ENCODE measurements around the gene TXNDC17. TPM values are rescaled to one million over a fixed set of nuclear protein-coding genes. Genes with fewer than 3 reads are reported as not detected.

Gene TXNDC17
- total RNA-seq, 1 donor from 2014 or later, result 164 TPM

DNA sequence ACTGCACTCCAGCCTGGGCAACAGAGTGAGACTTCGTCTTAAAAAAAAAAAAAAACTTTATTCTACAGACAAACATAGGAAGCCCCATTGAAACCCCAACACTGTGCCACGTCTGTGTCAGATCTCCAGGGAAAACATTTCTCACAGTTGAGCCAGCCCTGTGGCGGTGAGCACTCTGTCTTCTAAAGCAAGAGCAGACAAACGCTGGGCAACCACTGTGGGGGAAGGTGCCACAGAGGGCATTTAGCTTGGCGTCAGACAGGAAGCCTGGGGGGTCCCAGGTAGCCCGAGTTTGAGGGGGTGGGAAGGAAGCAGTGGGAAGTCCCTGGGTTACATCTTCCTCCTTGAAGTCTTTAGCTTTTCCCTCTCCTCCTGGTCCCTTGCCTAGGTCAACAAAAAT is 26.7 kb downstream of the TXNDC17 start:
- H3K4me1 ChIP-seq, result no peaks in the 10 kb centered on the region
- intact Hi-C loops (cut with DNase I), result loop anchor here (10.0 kb wide), 2 partner anchors 167 to 337 kb away; partner anchors contain the start of gene TEKT1
- no peaks in the 10 kb centered on the region for H3K36me3 ChIP-seq
- TF ChIP-seq, protein P1, sequence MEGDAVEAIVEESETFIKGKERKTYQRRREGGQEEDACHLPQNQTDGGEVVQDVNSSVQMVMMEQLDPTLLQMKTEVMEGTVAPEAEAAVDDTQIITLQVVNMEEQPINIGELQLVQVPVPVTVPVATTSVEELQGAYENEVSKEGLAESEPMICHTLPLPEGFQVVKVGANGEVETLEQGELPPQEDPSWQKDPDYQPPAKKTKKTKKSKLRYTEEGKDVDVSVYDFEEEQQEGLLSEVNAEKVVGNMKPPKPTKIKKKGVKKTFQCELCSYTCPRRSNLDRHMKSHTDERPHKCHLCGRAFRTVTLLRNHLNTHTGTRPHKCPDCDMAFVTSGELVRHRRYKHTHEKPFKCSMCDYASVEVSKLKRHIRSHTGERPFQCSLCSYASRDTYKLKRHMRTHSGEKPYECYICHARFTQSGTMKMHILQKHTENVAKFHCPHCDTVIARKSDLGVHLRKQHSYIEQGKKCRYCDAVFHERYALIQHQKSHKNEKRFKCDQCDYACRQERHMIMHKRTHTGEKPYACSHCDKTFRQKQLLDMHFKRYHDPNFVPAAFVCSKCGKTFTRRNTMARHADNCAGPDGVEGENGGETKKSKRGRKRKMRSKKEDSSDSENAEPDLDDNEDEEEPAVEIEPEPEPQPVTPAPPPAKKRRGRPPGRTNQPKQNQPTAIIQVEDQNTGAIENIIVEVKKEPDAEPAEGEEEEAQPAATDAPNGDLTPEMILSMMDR (IDR thresholded peaks at IDR 0.05), result no peak
- TF ChIP-seq POLR2AphosphoS5 (IDR thresholded peaks at IDR 0.05; ENCODE audit: insufficient read depth in 1 of 2, low read depth in 1 of 2) (no peak), POLR2A (IDR thresholded peaks at IDR 0.05) (no peak)
- DNase-seq (ENCODE audit: extremely low spot score in 2 of 2), result peak in 1 of 2 donors; percentile 49
- H3K27ac ChIP-seq, result no peak overlapping the region
- no peaks in the 10 kb centered on the region for H3K27me3 ChIP-seq
- no peaks in the 10 kb centered on the region for H3K9me3 ChIP-seq
- H3K4me3 ChIP-seq, result no peak overlapping the region

DNA sequence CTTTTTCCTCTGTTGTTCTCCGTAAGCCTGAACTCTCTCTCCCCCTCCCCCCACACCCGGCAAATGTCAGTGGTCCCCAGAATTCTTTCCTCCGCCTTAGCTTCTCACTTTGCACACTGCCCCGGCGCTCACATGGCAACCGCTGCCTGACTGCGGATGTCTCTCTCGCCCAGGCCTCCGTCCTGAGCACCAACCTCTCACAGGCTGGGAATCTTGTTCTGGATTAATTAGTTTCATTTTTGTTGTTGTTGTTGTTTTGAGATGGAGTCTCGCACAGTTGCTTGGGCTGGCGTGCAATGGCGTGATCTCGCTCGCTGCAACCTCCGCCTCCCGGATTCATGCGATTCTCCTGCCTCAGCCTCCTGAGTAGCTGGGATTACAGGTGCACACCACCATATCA is 27.4 kb downstream of the TXNDC17 start:
- DNase-seq (ENCODE audit: extremely low spot score in 2 of 2), result peak in 1 of 2 donors; percentile 12
- H3K27ac ChIP-seq, result no peak overlapping the region
- intact Hi-C loops (cut with DNase I), result loop anchor here (10.0 kb wide), 2 partner anchors 167 to 337 kb away; partner anchors contain the start of gene TEKT1
- H3K4me3 ChIP-seq, result no peak overlapping the region
- H3K36me3 ChIP-seq, result no peaks in the 10 kb centered on the region
- H3K27me3 ChIP-seq, result no peaks in the 10 kb centered on the region
- no peaks in the 10 kb centered on the region for H3K9me3 ChIP-seq
- TF ChIP-seq, protein P1 (IDR thresholded peaks at IDR 0.05), result no peak
- TF ChIP-seq POLR2AphosphoS5 (IDR thresholded peaks at IDR 0.05; ENCODE audit: insufficient read depth in 1 of 2, low read depth in 1 of 2), result no peak
- no peak for TF ChIP-seq POLR2A (IDR thresholded peaks at IDR 0.05)
- no peaks in the 10 kb centered on the region for H3K4me1 ChIP-seq

DNA sequence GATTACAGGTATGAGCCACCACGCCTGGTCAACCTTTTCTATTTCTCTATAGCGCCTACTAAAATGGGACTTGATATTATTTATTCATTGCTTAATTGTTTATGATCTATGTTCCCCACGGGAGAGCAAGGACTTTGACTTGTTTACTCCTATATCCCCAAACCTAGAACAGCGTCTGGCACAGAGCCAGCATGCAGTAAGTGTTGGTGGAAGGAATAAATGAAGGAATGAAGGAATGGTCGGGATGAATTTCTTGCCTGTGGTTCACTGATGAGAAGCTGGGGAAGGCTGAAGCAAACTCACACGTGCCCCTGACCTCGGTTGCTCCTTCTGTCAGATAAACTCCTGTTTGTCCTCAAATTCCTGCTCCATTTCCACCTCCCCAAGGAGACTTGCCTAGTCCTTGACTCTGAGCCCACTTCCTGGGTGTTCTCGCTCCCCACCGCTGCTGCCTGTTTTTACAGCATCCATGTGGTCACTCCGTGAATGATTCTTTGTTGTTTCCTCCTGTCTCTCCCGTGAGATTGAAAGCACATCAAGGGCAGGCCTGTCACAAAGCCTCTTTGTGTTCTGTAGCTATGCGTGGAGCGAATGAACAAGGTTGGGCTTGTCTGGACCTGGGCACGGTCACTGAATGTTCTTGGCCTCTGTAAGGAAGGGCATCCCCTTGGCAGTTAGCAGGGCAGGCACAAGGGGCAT is 28.0 kb downstream of the TXNDC17 start:
- TF ChIP-seq POLR2A (IDR thresholded peaks at IDR 0.05), result no peak
- Histone ChIP-seq H3K27ac (peak overlapping the region; percentile 2), H3K4me3 (no peak overlapping the region), H3K4me1 (no peaks in the 10 kb centered on the region), H3K36me3 (no peaks in the 10 kb centered on the region), H3K9me3 (no peaks in the 10 kb centered on the region), H3K27me3 (no peaks in the 10 kb centered on the region)
- intact Hi-C loops (cut with DNase I), result loop anchor here (10.0 kb wide), 2 partner anchors 166 to 336 kb away; partner anchors contain the start of gene TEKT1
- peak; percentile 52 to 77 for DNase-seq (ENCODE audit: extremely low spot score in 2 of 2)

DNA sequence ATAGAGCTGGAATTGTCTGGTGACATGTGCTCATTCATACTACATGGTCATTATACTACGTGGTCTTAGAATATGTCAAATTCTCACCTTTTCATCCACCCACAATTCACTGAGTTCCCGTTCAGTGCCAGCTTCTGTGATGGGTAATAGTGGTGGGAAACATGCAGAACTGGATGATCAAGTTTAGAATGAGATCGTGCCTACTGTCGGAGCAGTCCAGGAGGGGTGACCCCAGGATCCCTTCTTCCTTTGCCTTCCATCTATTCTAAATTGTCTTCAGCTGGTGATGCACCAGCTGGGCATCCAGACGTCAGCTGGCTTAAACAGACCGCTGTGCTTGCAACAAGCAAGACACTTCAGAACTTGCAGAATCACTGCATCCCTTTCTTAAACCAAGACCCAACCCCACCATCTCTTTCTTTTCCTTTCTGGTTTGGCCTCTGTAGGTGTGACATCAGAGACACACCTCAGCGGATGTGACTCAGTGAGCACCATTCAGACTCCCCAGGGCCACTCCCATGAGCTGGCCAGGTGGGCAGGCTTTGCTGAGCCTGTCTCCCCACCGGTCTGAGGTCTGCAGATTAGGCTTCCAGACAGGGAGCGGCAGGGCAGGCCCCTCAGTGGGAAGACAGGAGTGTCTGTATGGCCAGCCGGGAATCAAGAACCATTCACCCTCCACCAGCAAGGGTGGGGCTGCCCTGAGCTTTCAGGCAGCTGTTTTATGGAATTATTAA is 28.8 kb downstream of the TXNDC17 start:
- intact Hi-C loops (cut with DNase I), result loop anchor here (10.0 kb wide), 2 partner anchors 165 to 335 kb away; partner anchors contain the start of gene TEKT1
- H3K9me3 ChIP-seq, result no peaks in the 10 kb centered on the region
- H3K4me1 ChIP-seq, result no peaks in the 10 kb centered on the region
- DNase-seq (ENCODE audit: extremely low spot score in 2 of 2), result peak in 1 of 2 donors; percentile 89
- TF ChIP-seq POLR2AphosphoS5 (IDR thresholded peaks at IDR 0.05; ENCODE audit: insufficient read depth in 1 of 2, low read depth in 1 of 2), result peak in 1 of 2 donors; percentile 34
- TF ChIP-seq, protein P1 (IDR thresholded peaks at IDR 0.05), result no peak
- TF ChIP-seq POLR2A (IDR thresholded peaks at IDR 0.05), result no peak
- H3K27ac ChIP-seq, result peak overlapping the region; percentile 2
- H3K27me3 ChIP-seq, result no peaks in the 10 kb centered on the region
- no peak overlapping the region for H3K4me3 ChIP-seq
- no peaks in the 10 kb centered on the region for H3K36me3 ChIP-seq

DNA sequence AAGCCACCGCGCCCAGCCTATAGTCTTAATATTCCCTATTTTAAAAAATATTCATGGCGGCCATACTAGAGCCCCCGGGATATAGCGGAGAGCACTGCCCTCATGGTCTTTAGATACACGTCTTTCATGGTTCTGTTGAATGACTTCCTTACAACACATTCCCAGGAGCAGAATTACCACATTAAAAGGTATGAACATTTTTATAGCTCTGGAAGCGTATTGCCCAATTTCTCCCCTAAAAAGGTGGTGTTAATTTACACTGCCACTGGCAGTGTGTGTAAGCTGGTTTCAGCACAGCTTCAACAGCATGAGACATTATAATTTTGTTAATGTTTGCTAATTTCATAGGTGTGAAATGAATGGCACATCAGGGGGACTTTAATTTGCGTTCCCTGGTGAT is 29.7 kb downstream of the TXNDC17 start:
- Histone ChIP-seq H3K9me3 (no peaks in the 10 kb centered on the region), H3K4me1 (no peaks in the 10 kb centered on the region), H3K4me3 (no peak overlapping the region), H3K27ac (no peak overlapping the region), H3K27me3 (no peaks in the 10 kb centered on the region), H3K36me3 (no peaks in the 10 kb centered on the region)
- DNase-seq (ENCODE audit: extremely low spot score in 2 of 2), result no peak
- intact Hi-C loops (cut with DNase I), result no loop called here
- TF ChIP-seq POLR2A (IDR thresholded peaks at IDR 0.05) (no peak), POLR2AphosphoS5 (IDR thresholded peaks at IDR 0.05; ENCODE audit: insufficient read depth in 1 of 2, low read depth in 1 of 2) (no peak)
- TF ChIP-seq, protein P1 (IDR thresholded peaks at IDR 0.05), result no peak
